NCI-H2196 treated with DMSO at 0.1 percent for 48 hours (cell line): ENCODE measurements around the gene ARL6IP4.
"Not testable (repeated sequence)": the region's sequence is repeated elsewhere in the genome, so short reads cannot be mapped to it uniquely, and the experiment has no call there.

ENCODE experiments used
- DNase-seq: peaks from one replicate; lab custom pipeline; 2025; ENCODE audit not compliant: unreplicated experiment; lab: John Stamatoyannopoulos, UW

ARL6IP4 gene

DNA sequence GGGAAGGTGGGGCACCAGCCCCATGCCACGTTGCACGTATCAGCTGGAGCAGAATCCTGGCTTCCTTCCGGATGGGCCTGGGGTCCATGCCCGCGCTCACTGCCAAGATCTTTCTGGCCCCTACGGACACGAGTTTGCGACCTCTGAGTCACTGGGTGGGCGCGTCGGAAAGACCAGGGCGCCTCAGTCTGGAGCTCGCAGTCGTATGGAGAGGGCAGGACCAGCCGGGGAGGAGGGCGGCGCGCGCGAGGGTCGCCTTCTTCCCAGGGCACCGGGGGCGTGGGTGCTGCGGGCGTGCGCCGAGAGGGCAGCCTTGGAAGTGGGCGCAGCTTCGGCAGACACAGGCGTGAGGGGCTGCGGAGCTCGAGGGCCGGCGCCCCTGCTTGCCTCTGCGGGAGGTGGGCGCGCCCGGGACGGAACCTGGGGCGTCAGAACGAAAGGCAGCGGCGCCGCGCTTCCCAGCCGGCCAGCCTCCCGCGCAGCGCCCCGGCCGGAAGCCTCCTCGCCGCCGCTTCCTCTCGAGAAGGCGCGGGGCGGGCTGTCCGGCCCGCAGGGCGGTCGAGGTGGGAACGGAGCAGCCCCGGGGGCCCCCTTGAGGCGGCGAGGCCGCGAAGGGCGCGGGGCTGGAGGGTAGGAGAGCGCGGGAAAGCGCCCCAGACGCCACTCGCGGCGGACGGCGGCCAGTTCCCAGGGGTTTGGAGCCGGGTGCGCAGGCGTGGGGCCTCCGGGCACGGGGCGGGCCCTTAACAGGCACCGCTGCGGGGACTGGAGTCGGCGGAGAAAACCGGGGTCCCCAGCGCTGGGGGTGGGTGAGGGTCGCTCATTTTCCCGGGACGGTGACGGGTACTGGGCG is at the start of gene ARL6IP4:
ARL6IP4 (plus strand) TSS at position 499 of the 853 bp plus-strand sequence. CDS start 459 bp downstream, outside the sequence.
- peak; percentile 27 for DNase-seq

DNA sequence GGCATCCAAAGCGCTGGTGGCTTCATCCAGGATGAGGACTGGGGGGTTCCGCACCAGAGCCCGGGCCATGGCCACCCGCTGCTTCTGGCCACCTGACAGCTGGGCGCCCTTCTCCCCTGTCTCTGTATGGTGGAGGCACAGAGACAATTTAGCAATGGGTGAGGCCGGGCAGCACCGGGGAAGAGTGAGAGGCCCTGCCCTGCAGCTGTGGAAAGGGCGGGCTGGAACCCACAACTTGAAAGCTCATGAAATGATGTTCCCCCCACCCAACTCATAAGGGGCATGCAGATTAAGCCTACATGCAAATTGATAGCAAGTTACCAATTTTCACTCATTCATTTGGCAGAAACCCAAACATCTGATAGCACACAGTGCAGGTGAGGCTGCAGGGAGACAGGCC is 48.3 kb upstream of the ARL6IP4 start:
- DNase-seq = no peak

DNA sequence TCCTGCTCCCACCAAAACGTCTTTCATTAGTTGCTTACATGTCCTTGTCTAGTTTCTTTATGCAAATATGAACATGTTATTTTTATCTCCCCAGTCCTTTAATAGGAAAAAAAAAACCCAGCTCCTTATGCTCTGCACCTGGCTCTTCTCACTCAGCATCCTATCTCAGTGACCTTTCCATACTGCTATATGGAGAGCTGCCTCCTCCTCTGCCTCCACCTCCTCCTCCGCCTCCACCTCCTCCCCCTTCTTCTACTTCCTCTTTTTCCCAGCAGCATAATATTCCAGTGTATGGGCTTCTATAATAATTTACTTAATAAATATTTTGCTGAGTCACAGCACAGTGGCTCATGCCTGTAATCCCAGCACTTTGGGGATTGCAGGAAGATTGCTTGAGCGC is 45.8 kb upstream of the ARL6IP4 start:
- DNase-seq = no peak

DNA sequence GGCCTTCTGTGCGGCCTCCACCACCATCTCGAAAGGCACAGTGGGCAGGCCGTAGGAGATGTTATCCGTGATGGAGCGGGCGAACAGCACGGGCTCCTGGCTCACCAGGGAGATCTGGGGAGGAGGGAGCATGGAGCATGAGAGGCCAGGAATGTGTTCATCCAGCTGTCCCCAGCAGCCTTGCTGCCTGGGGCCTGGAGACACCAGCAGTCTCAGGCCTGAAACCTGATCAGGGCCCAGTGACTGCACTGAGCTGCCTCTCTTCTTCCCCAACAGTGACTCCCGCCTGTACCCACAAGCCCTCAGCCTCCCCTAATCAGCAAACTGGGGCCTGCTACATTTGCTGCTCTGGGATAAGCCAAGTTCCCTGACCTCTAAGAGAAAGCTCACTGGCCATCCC is 45.2 kb upstream of the ARL6IP4 start:
- DNase-seq = no peak

DNA sequence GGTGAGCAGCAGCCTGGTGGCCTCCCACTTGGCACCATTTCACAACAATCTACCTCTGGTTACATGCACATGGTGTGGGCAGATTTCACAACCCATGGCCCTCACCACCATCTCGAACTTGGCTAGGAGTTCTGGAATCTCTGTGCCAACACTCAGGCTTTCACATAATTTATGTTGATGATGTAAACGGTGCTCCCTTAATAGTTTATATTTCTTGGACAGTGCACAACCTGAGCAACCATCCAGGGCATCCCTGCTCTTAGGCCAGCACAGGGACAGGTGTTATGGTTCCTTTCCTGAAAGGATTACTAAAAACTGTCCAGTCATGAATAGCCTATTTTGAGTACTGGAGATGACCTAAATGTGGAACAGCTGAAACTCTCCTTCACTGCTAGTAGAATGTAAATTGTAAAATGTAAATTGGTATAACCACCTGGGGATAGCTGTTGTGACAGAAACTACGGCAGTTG is 42.8 kb upstream of the ARL6IP4 start:
- DNase-seq = no peak

DNA sequence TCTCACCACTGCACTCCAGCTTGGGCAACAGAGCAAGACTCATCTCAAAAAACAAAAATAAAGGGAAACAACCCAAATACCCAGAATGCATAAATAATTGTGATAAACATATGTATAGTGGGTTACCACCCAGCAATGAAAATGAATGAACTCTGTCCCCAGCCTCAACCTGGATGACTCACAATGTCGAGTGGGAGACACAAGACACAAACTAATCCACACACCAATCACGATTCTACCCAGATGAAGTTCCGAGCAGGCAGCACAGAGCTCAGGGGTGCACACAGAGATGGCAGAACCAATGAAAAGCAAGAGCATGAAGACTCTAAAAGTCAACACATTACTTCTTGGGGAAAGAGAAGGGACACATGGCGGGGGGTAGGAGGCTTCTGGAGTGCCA is 41.4 kb upstream of the ARL6IP4 start:
- DNase-seq = no peak

DNA sequence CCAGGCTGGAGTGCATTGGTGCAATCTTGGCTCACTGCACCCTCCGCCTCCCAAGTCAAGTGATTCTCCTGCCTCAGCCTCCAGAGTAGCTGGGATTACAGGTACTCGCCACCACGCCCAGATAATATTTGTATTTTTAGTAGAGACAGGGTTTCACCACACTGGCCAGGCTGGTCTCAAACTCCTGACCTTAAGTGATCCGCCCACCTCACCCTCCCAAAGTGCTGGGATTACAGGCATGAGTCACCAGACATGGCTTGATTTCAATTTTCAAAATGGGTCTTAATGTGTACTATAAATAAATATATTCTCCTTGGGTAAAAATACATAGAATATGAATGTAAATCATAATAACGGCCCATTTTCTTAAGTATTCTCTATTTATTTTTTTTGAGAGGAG is 39.1 kb upstream of the ARL6IP4 start:
- DNase-seq = not testable (repeated sequence)

DNA sequence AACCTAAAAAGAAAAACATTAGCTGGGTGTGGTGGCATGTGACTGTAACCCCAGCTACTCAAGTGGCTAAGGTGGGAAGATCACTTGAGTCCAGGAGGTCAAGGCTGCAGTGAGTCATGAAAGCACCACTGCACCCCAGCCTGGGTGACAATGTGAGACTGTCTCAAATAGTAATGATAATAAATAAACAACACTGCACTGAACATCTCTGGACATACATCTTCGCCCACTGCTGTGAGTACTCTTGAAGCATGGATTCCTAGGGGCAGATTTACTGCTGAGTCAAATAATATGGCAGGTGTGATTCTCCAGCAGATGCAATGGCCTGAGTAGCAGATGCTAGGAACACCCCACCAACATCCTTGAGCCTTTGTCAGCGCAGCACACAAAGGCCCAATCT is 37.8 kb upstream of the ARL6IP4 start:
- no peak for DNase-seq

DNA sequence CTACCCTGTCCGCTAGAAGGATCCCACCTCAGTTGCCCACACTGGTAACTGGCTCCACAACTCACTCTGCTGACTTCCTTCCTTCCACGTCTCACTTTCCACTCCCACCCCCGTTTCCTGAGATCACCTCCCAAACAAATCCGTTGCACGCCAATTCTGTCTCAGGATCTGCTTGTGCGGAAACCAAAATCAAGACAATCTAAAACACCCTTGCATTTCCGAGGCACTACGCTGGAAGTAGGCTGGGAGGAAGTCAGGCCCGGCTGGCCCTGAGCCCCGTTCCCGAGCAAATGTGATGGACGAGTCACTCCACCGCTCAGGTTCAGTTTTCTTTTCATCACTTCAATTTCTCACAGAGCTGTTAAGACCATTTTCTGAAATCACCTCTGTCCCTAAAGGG is 37.3 kb upstream of the ARL6IP4 start:
- no peak for DNase-seq

DNA sequence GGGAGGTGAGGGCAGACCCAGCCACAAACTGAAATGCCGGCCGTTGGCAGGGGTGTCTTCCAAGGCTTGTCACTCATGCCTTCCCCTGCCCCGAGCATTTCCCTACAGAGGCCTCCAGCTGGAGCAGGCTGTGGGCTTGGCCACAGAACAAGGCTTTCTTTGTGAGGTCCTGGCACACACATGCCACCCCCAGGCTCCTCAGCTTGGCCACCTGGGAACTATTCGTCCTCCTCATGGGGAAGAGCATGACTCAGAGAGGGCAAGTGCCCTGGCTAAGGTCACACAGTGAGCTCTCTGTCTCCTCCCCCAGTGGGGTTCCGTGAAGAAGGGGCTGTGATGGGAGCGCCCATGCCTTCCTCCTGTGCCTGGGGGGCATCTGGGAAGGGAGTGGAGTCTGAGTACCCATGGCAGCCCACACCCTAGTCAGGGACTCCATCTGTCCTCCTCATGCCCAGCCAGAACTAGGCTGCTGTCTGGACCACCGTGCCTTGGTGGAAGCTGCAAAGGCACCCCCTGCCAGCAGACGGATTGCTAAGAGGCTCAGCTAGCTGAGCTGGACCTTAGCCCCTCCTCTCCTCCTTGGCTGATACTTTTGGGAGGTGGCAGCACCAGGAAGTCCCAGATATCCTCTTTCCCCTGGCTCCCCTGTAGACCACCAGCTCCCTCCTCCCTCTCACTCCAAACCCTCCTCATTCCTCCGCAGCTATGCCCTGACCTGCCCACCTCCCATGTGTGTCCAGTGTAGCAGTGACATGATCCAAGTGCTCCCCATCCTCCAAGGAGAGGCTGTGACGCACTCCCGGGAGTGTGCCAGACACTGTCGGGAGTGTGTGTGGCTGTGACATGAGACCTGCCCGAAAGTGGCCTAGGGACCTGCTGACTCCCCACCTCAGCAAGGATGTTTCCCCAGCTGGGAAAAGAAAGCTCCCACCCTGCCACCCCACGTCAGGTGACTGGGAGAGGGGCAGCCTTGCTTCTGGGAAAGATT is 35.6 kb upstream of the ARL6IP4 start:
- no peak for DNase-seq

DNA sequence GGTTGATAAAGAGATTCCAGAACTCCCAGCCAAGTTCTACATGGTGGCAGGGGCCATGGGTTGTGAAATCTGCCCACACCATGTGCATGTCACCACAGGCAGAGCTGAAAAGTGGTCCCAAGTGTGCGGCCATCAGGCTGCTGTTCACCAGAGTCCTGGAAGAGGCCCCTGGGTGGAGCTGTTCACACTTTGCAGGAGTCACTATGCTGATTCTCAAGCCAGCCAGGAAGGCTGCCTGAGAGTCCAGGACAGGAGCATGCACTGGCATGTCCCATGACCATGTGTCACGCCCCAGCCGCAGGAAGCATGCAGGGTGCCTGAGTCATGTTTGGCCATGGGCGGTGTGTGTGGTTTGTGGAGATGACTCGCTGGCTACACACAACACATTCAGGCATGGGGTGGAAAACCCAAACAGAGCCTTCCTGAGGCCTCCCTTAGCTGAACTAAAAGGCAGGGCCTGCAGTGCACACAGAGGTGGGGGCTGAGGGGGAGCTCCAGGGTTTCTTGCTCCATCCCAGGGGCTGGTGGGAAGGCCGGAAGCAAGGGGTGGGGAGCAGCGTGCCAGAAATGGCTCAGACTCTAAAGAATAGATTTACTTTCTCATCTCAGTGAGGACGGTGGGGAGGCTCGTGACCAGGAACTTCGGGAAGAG is 33.7 kb upstream of the ARL6IP4 start:
- no peak for DNase-seq

DNA sequence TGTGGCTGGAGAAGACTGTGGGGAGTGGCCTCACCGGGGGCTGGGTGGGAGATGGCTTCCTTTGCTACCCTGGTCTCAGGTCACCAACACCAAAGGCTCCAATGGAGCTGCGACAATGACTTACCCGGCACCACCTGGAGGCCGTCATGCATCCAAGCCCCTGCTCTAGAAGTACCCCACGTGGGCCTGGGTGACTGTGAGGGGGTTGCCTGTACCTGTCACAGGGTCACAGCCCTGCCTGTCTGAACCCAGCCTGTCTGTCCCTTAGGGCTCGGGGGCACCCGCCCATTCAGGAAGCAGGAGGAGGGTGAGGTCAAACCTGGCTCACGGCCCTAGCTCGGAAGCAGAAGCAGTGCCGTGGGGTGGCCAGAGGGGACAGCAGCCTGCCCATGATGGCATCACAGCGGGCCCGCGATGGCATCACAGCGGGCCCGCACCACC is 33.1 kb upstream of the ARL6IP4 start:
- no peak for DNase-seq

DNA sequence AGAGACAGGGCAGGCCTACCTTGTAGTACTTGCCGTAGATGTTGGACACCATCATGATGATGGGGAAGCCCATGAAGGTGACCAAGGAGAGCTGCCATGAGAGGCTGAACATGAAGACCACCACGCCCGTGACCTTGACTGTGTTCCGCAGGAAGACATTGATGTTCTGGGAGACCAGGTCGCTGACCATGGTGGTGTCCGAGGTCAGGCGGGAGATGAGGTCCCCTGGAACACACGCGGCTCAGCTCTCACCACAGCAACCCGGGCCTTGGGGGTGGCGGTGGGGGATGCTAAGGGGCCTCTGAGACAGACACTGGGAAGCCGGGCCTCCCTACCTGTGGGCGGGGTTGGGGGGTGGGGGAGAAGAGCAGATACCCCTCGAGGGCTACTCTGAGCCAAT is 31.9 kb upstream of the ARL6IP4 start:
- DNase-seq = no peak

DNA sequence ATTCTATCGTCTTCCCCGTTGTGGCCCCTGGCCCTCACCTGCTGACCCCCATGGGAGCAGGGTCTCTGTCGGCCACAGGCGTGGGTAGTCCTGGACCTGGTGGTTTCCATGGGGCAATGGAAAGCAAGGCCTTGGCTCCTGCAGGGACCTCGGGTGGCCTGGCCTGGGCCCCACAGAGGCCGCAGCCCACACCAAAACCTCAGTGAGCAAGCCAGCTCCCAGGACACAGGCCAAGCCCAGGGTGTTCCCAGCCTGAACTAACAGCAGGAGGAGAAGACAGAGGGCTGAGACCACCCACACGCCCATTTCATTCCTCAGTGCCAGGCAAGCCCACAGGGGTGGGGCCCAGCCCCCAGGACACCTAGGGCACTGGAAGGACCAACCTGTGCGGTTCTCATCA is 31.1 kb upstream of the ARL6IP4 start:
- DNase-seq = no peak

DNA sequence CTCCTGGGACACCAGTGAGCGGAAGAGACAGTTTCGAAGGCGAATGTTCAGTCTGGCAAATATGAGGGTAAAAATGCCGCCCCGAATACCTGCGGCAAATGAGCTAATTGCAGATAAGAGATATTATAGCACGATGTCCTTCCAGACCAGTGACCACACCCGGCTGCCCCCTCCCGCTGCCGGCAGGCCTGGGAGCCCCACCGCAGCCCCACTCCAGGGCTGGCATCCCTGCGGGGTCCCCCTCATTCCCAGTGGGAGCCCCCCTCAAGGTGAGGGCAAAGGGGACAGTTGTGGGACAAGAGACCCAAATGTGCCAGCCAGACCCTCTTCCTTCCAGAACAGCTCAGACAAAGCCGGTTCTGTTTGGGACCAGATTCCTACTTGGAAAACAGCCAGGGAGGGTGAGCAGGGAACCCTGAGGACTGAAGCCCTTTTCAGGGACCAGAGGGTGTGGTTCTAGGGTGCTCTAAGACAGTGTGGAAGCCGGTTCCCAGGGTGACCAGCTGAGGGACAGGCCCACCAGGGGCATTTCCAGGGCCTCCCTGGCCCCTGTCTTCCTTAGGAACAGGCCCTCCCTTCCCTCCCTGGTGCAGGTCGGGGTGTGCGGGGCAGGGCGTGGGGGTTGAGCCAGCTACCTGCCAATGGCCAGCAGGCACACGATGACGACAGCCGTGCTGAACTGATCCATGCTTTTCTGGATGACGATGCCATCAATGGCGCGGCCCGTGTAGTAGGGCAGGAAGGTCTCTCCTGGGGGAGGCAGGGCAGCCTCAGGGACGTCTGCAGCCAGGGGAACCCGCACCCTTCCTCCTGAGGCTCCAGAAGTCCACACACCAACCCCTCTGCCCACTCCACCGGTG is 30.4 kb upstream of the ARL6IP4 start:
- DNase-seq = no peak

DNA sequence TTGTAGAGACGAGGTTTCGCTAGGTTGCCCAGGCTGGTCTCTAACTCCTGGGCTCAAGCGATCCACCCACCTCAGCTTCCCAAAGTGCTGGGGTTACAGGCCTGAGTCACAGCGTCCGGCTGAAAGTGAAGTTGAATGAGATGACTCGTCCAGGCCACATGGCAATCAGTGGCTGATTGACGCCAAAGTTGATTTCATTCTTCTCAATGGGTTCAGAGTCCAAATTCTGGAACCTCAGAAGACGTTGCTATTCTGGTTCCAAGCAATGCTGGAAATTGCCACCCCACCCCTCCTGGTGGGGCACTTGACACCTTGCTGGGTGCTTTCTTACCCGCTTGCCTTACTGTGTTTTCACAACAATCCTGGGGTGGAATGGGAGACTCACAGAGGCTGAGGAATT is 29.1 kb upstream of the ARL6IP4 start:
- DNase-seq = no peak

DNA sequence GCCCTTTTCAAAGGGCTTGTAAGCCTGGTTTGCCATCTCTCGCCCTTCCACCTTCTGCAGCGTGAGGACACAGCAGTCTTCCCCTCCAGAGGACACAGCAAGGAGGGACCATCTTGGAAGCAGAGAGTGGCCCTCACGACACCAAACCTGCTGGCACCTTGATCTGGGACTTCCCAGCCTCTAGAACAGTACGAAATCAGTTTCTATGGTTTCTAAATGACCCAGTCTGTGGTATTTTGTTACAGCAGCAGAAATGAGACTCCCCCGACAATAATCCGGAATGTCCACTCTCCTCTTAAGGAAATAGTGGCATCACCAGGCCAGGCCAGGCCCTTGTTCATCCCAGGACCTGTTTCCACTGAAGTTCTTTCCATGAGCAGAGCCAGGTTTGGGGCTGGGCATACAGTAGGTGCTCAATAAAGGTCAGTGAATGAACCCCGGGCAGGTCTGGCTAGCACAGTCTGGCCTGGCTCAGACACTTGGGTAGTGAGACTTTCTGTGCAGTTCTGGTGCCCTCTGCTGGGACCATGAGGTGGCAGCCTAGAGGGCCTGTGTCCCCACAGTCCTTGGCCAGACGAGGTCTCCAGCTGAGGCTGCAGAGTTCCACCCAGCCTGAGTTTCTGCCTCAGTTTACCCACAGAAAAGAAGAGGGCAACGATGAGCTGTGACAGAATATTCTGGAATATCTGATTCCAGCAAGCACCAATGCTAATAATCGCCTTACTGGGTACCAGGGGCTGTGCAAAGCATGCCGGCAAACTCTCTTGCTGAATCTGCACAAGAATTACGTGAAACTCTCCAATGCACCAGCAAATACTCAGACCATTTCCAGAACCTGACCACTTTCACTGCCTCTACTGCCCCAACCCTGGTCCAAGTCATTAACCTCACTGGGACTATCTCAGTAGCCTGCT is 28.2 kb upstream of the ARL6IP4 start:
- peak; percentile 42 for DNase-seq

DNA sequence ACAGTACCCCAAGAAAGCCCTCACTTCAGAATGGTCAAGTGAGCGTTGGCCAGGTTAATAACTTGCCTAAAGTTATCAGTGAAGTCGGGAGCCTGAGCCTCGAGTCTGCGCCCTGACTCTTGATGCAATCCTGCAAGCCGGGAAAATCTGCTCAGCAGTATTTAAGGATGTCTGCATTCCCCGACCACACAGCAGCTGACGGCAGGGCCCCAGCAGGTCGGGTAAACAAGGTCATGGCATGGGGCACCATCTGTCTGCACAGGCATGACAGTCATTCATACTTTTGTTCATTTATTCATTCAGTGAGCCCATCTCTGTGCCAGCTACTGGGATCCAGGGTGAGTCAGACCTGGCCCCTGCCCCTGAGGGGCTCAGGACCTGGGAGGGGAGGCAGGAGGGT is 25.3 kb upstream of the ARL6IP4 start:
- no peak for DNase-seq

DNA sequence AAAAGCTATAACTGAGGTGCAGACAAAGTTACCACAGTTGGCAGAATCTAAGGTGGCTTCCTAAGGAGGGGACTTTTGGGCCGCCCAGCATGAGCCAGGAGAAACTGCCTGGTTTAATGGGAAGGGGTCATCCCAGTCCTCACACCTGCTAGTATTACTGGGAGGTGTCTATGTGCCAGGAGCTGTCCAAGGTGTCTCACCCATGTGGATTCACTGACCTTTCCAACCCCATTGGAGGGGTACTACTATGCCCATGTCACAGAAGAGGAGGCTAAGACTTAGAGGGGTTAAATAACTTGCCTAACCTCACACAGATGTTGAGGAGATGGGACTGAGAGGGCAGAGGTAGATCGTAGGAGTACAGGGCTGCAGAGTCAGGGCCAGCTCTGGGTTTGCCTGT is 24.4 kb upstream of the ARL6IP4 start:
- DNase-seq = no peak
